ENCODE data around the gene LRRFIP1. TPM values are rescaled to one million over a fixed set of nuclear protein-coding genes. Genes with fewer than 3 reads are reported as not detected.
"Not testable (repeated sequence)": the region's sequence is repeated elsewhere in the genome, so short reads cannot be mapped to it uniquely, and the experiment has no call there.

Gene LRRFIP1
- total RNA-seq, 8 experiments from 2014 or later = 16.3 to 56.1 (median 29.5) TPM

DNA sequence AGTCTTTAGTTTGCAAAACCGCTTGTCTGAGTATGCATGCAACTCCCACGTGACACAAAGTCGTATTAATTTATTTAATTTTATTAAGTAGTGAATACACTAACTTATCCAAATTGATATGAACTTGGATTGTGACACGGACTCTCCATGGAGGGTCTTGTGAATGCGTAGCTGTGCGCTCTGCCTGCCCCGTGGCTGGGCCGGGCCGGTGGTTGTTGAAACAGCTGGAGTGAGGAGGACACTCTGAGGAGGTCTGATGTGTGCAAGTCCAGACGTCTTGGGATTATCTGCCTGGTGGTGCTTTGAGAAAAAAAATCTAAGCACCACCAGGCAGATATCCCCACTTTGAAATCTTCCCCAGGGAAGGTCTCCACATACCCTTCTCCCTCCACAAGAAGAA is 130.2 kb downstream of the LRRFIP1 start:
- Histone ChIP-seq H3K27ac (no peak overlapping the region), H3K4me1 (replicated peaks in 1 of 2) (no peaks in the 10 kb centered on the region), H3K4me3 (no peak overlapping the region)
- WGBS, 10 experiments = 67 to 100% (median 93%) methylated on average over 2 to 10 of the region's 10 CpGs; no CpG with 5 or more reads in 1 of the 10 experiments
- no peak for ATAC-seq (replicated peaks in 6 of 8)
- in situ Hi-C loops (cut with MboI; ENCODE audit: low pct_unique_long_range_greater_than_20kb in 2 of 9, low sequenced_read_pairs in 9 of 9, unreplicated experiment in 9 of 9) = no loop called here

DNA sequence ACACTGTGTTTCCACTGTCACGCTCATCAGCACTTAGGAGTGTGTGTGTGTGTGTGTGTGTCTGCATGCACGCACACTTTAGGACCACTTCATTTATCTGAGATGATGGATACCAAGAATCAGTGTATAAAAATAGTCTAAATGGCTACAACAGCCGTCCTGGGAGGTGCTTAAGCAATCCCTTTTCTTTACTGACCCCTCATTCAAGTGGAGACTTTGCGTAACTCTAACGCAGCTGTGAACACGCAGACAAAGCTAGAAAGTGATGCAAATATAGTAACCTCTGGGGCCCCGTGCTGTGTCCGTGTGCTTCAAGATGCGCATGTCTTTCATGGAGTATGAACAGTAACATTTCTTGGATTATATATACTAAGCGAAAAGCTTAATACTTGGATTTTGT is 130.8 kb downstream of the LRRFIP1 start:
- 57 to 100% (median 90%) methylated on average over 1 to 6 of the region's 10 CpGs; no CpG with 5 or more reads in 1 of the 10 experiments for WGBS, 10 experiments
- Histone ChIP-seq H3K27ac (no peak overlapping the region), H3K4me3 (no peak overlapping the region), H3K4me1 (replicated peaks in 1 of 2) (no peaks in the 10 kb centered on the region)
- in situ Hi-C loops (cut with MboI; ENCODE audit: low pct_unique_long_range_greater_than_20kb in 2 of 9, low sequenced_read_pairs in 9 of 9, unreplicated experiment in 9 of 9) = no loop called here
- ATAC-seq (replicated peaks in 6 of 8) = peak in 1 of 8 experiments; percentile 66

DNA sequence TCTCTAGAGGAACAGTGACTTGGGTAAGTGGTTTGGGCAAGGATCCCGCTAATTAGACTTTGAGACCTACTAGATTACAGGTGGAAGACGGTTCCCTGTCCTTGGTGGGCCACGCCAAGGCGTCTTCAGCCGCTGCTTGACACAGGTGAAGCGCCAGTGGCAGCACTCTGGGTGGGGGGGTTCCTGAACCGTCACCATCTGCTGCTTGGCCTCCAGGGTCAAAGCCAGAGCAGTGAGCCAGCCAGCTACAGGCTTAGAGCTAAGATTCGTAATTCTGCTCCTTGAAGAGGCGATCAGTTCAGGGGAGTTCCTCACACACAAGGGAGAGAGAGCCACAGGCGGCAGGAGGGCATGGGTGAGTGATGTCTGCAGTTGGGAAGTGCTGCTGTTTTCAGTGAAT is 131.8 kb downstream of the LRRFIP1 start:
- WGBS, 10 experiments = 82 to 100% (median 100%) methylated on average over 1 to 8 of the region's 10 CpGs; no CpG with 5 or more reads in 2 of the 10 experiments
- in situ Hi-C loops (cut with MboI; ENCODE audit: low pct_unique_long_range_greater_than_20kb in 2 of 9, low sequenced_read_pairs in 9 of 9, unreplicated experiment in 9 of 9) = no loop called here
- Histone ChIP-seq H3K4me3 (no peak overlapping the region), H3K27ac (no peak overlapping the region), H3K4me1 (replicated peaks in 1 of 2) (no peaks in the 10 kb centered on the region)
- no peak for ATAC-seq (replicated peaks in 6 of 8)

DNA sequence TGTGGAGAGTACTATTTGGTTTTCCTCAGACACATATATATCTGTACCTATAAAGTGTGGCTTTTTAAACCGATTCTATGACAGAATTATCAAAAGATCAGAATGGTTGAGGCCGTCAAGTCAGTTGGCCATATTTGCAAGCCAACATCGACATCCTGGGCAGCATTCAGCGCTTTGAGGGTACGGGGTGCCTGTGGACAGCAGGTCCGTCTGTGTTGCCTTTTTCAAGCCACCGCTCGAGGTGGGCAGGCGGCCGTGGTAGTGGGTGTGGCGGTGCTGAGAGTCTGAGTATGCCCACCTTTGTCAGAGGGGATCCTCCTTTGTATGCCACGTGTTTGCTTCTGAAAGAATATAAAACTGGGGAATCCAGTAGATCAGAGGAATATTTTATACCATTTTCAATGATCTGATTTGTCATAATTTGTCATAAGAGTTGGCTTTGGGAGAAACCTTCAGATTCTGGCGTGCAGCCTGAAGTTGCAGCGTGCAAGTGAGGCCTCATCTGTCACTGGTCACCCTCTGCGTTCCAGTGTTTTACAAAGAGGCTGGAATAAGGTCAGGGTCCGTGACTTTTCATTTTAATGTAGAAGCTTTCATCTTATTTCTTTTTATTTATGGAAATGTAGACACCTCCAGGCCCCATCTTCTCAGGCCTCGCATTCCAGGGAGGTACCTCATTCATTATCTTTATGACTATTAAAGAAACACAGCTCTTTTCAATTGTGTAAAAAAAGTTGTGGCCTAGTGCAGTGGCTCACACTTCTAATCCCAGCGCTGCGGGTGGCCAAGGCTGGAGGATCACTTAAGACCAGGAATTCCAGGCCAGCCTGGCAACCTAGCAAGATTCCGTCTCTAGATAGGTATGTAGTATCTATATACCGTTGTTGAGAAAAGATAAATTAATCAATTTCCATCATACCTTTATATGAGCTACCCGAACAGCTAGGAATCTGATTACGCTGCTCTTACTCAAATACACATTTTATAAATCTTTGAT is 133.4 kb downstream of the LRRFIP1 start:
- ATAC-seq (replicated peaks in 6 of 8) = no peak
- 90 to 98% (median 95%) methylated on average over 4 to 18 of the region's 23 CpGs; no CpG with 5 or more reads in 1 of the 10 experiments for WGBS, 10 experiments
- Histone ChIP-seq H3K4me3 (no peak overlapping the region), H3K27ac (no peak overlapping the region), H3K4me1 (replicated peaks in 1 of 2) (no peaks in the 10 kb centered on the region)
- in situ Hi-C loops (cut with MboI; ENCODE audit: low pct_unique_long_range_greater_than_20kb in 2 of 9, low sequenced_read_pairs in 9 of 9, unreplicated experiment in 9 of 9) = no loop called here

DNA sequence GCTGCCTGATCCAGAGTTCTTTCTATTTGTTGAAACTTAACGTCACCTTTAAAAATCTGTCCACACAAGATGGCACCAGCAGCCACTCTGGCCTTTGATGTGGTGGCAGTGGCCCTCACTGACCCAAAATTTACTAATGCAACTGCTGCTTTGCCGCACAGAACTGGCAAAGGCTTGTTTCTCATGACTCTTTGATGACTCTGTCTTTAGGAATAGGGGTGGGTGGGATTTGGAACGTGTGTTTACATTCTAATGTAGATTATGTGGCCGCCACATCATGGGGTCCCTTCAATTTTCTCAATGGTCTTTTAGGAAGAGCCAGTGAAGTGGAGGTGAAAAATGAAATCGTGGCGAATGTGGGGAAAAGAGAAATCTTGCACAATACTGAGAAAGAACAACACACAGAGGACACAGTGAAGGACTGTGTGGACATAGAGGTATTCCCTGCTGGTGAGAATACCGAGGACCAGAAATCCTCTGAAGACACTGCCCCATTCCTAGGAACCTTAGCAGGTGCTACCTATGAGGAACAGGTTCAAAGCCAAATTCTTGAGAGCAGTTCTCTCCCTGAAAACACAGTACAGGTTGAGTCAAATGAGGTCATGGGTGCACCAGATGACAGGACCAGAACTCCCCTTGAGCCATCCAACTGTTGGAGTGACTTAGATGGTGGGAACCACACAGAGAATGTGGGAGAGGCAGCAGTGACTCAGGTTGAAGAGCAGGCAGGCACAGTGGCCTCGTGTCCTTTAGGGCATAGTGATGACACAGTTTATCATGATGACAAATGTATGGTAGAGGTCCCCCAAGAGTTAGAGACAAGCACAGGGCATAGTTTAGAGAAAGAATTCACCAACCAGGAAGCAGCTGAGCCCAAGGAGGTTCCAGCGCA is 135.2 kb downstream of the LRRFIP1 start:
- in situ Hi-C loops (cut with MboI; ENCODE audit: low pct_unique_long_range_greater_than_20kb in 2 of 9, low sequenced_read_pairs in 9 of 9, unreplicated experiment in 9 of 9); H3K27ac ChIP-seq; H3K4me3 ChIP-seq; ATAC-seq (replicated peaks in 6 of 8); H3K4me1 ChIP-seq (replicated peaks in 1 of 2): not testable (repeated sequence)
- 47 to 100% (median 86%) methylated on average over 1 to 7 of the region's 9 CpGs; no CpG with 5 or more reads in 2 of the 10 experiments for WGBS, 10 experiments

DNA sequence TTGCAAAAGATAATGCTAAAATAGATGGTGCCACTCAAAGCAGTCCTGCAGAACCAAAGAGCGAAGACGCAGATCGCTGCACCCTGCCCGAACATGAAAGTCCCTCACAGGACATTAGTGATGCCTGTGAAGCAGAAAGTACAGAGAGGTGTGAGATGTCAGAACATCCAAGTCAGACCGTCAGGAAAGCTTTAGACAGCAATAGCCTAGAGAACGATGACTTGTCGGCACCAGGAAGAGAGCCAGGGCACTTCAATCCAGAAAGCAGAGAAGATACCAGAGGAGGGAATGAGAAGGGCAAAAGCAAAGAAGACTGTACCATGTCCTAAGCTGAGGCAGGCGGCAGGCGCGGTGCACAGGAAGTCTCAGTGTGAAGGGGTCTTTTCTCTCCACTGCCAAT is 136.4 kb downstream of the LRRFIP1 start:
- no peak for ATAC-seq (replicated peaks in 6 of 8)
- no peaks in the 10 kb centered on the region for H3K4me1 ChIP-seq (replicated peaks in 1 of 2)
- in situ Hi-C loops (cut with MboI; ENCODE audit: low pct_unique_long_range_greater_than_20kb in 2 of 9, low sequenced_read_pairs in 9 of 9, unreplicated experiment in 9 of 9) = no loop called here
- WGBS, 10 experiments = 91 to 100% (median 93%) methylated on average over 3 to 10 of the region's 10 CpGs; no CpG with 5 or more reads in 4 of the 10 experiments
- H3K4me3 ChIP-seq = no peak overlapping the region
- no peak overlapping the region for H3K27ac ChIP-seq

DNA sequence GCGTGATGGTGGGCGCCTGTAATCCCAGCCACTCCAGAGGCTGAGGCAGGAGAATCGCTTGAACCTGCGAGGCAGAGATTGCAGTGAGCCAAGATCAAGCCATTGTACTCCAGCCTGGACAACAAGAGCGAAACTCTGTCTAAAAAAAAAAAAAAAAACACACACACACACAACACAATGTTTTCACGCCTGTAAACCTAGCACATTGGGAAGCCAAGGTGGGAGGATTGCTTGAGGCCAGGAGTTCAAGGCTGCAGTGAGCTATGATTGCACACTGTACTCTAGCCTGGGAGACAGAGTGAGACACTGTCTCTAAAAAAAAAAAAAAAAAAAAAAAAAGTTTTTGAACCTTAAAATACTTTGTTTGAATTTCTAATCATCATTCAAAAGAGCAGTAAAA is 137.7 kb downstream of the LRRFIP1 start:
- H3K4me3 ChIP-seq; H3K27ac ChIP-seq; ATAC-seq (replicated peaks in 6 of 8); in situ Hi-C loops (cut with MboI; ENCODE audit: low pct_unique_long_range_greater_than_20kb in 2 of 9, low sequenced_read_pairs in 9 of 9, unreplicated experiment in 9 of 9); H3K4me1 ChIP-seq (replicated peaks in 1 of 2): not testable (repeated sequence)
- WGBS, 10 experiments = 89 to 100% (median 100%) methylated on average over 1 to 6 of the region's 6 CpGs; no CpG with 5 or more reads in 3 of the 10 experiments

DNA sequence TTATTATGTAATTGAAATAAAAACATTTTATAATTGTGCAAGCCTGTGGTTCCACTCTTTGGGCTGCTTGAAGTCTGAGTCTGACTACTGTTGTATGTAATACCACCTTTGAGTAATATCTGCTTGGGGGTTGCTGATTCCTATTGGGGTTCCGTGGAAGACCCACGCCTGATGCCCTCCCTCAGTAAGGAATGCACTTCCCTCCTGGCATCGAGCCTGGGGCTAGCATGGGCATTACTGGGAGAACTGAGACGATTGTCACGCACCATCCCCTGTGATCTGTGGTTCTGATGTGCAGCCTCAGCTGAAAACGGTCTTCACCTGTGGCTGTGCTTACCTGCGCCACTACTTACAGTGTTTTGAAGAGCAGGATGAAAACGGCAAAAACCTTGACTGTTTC is 138.5 kb downstream of the LRRFIP1 start:
- WGBS, 10 experiments = 80 to 100% (median 100%) methylated on average over 1 to 5 of the region's 8 CpGs; no CpG with 5 or more reads in 5 of the 10 experiments
- in situ Hi-C loops (cut with MboI; ENCODE audit: low pct_unique_long_range_greater_than_20kb in 2 of 9, low sequenced_read_pairs in 9 of 9, unreplicated experiment in 9 of 9) = no loop called here
- Histone ChIP-seq H3K4me1 (replicated peaks in 1 of 2) (no peaks in the 10 kb centered on the region), H3K4me3 (no peak overlapping the region), H3K27ac (no peak overlapping the region)
- no peak for ATAC-seq (replicated peaks in 6 of 8)

DNA sequence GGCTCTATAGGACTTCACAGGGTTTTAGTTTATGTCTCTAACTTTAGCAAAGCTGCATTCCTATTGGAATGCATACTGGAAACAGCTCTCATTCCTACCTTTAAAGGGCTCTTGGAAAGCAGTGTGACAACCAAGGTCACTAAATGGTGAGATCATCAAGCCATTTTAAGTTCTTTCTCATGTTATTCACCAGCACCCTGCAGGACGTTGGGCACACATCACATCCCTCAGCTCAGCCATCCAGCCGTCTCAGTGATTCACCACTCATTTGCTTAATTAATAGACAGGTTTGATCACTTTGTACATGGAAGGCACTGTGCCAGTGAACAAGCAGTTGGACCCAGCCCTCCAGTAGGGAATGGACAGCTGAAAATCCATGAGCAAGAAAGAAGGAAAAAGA is 139.0 kb downstream of the LRRFIP1 start:
- WGBS, 10 experiments = 0 to 80% (median 39%) methylated on average over 1 to 2 of the region's 2 CpGs; no CpG with 5 or more reads in 4 of the 10 experiments
- Histone ChIP-seq H3K27ac (no peak overlapping the region), H3K4me1 (replicated peaks in 1 of 2) (no peaks in the 10 kb centered on the region), H3K4me3 (no peak overlapping the region)
- ATAC-seq (replicated peaks in 6 of 8) = peak in 7 of 8 experiments; percentile 18 to 94 (median 72)
- in situ Hi-C loops (cut with MboI; ENCODE audit: low pct_unique_long_range_greater_than_20kb in 2 of 9, low sequenced_read_pairs in 9 of 9, unreplicated experiment in 9 of 9) = no loop called here

DNA sequence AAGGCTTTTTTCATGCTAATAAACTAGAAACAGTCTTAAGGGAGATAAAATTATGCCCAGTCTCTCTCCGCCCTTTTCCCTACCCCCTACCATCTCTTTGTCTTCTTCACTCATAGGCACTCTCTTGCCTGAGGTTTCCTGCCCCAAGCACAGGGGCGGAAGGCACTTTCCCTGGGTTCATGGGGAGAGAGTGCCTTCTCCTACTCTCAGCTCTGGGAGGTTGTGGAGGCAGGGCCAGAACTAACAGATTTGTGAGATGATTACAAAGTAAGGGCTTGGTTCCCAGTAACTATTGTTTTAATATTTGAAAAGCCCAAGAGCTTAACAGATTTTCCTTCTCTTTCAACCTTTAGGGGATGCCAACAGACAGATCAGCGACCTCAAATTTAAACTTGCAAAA is 145.1 kb downstream of the LRRFIP1 start:
- 82 to 100% (median 100%) methylated on average over 1 to 3 of the region's 3 CpGs; no CpG with 5 or more reads in 3 of the 10 experiments for whole genome bisulfite sequencing, 10 experiments
- H3K4me3 ChIP-seq = no peak overlapping the region
- no peak overlapping the region for H3K27ac ChIP-seq
- H3K4me1 ChIP-seq (replicated peaks in 1 of 2) = no peaks in the 10 kb centered on the region
- ATAC-seq (replicated peaks in 6 of 8) = no peak
- in situ Hi-C loops (cut with MboI; ENCODE audit: low pct_unique_long_range_greater_than_20kb in 2 of 9, low sequenced_read_pairs in 9 of 9, unreplicated experiment in 9 of 9) = no loop called here

DNA sequence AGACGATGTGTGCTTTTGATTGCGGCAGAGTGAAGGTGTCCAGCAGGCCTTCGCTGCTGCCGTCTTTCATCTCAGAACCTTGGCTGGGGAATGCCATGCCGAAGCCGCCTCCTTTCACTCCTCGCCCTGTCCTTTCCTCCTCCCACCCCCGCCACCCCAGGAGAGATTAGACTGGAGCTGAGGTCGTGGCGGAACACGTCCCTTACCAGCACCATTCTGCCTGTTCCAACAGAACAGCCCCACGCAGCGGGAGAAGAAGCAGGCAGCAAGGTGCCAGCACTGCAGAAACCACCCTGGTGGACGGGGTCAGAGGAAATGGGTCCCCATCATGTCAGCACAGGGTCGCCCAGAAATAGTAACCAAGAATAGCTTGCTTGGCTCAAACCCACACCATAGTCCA is 146.4 kb downstream of the LRRFIP1 start:
- in situ Hi-C loops (cut with MboI; ENCODE audit: low pct_unique_long_range_greater_than_20kb in 2 of 9, low sequenced_read_pairs in 9 of 9, unreplicated experiment in 9 of 9) = no loop called here
- no peaks in the 10 kb centered on the region for H3K4me1 ChIP-seq (replicated peaks in 1 of 2)
- no peak overlapping the region for H3K27ac ChIP-seq
- H3K4me3 ChIP-seq = no peak overlapping the region
- 80 to 100% (median 97%) methylated on average over 1 to 8 of the region's 15 CpGs; no CpG with 5 or more reads in 3 of the 10 experiments for WGBS, 10 experiments
- no peak for ATAC-seq (replicated peaks in 6 of 8)

DNA sequence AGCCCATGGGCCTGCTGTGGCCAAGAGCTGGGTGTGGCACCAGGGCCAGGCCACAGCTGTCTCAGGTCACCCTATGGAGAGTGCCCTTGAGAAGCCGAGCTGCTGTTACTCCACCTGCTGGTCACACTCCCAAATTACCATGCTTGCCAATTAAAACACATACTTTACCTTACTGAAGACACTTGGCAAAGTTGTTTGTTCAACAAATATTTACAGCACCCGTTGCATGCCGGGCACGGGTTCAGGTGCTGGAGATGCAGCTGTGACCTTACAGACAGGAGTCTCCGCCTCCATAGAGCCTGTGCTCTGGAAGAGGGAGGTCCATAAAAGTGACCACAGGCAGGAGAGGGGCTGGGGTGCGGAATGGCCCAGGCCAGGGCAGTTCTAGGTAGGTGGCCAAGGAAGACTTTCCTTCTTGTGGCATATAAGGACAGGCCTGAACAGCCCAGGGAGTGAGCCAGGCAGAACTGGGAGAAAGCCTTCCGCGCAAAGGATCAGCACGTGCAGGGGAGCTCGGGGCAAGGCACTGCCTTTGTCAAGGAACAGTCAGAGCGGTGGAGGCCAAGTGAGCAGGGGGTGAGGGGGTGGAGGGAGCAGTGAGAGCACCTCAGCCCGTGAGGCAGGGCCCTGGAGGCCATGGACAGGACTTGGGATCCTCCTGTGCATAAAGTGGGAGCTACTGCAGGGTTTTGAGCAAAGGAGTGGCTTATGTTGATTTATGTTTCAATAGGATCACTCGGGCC is 147.6 kb downstream of the LRRFIP1 start:
- H3K27ac ChIP-seq = no peak overlapping the region
- ATAC-seq (replicated peaks in 6 of 8) = peak in 6 of 8 experiments; percentile 24 to 93 (median 74)
- H3K4me3 ChIP-seq = no peak overlapping the region
- no peaks in the 10 kb centered on the region for H3K4me1 ChIP-seq (replicated peaks in 1 of 2)
- in situ Hi-C loops (cut with MboI; ENCODE audit: low pct_unique_long_range_greater_than_20kb in 2 of 9, low sequenced_read_pairs in 9 of 9, unreplicated experiment in 9 of 9) = no loop called here
- 0 to 100% (median 69%) methylated on average over 1 to 10 of the region's 13 CpGs; no CpG with 5 or more reads in 2 of the 10 experiments for WGBS, 10 experiments
